HG03095 (cell line): ENCODE results near the gene AOX1.

Experiments
- ATAC-seq: cut with Tn5 transposase; IDR thresholded peaks from one replicate; pipeline ENCODE4 v1.9.1; 2021; ENCODE audit warnings: moderate library complexity; ENCODE audit not compliant: unreplicated experiment

Gene AOX1

GRCh38 chr2:200600549-200601225, 14.9 kb downstream of the AOX1 start:
- ATAC-seq: no peak

GRCh38 chr2:200602584-200602983, 16.8 kb downstream of the AOX1 start:
- ATAC-seq: no peak

GRCh38 chr2:200603972-200604371, 18.2 kb downstream of the AOX1 start:
- no peak for ATAC-seq

GRCh38 chr2:200604571-200605255, 18.9 kb downstream of the AOX1 start:
- no peak for ATAC-seq

- ATAC-seq: no peak
These were observed 22.7 kb downstream of the AOX1 start for GRCh38 chr2:200608341-200609027.

- ATAC-seq: no peak
These were observed 23.3 kb downstream of the AOX1 start for GRCh38 chr2:200609028-200609614.

- peak; percentile 55 for ATAC-seq
These were observed 24.4 kb downstream of the AOX1 start for GRCh38 chr2:200610217-200610616.

GRCh38 chr2:200613692-200614091, 27.9 kb downstream of the AOX1 start:
- ATAC-seq: no peak

GRCh38 chr2:200614249-200614648, 28.4 kb downstream of the AOX1 start:
- ATAC-seq: no peak

GRCh38 chr2:200615247-200615646, 29.4 kb downstream of the AOX1 start:
- ATAC-seq: no peak

- no peak for ATAC-seq
These were observed 30.4 kb downstream of the AOX1 start for GRCh38 chr2:200616193-200616592.

GRCh38 chr2:200616656-200617055, 30.8 kb downstream of the AOX1 start:
- ATAC-seq: no peak

GRCh38 chr2:200617156-200618053, 31.6 kb downstream of the AOX1 start:
- ATAC-seq: no peak

GRCh38 chr2:200618054-200618419, 32.2 kb downstream of the AOX1 start:
- ATAC-seq: no peak

- no peak for ATAC-seq
These were observed 32.8 kb downstream of the AOX1 start for GRCh38 chr2:200618590-200619021.

- ATAC-seq: no peak
These were observed 33.5 kb downstream of the AOX1 start for GRCh38 chr2:200619279-200619678.

GRCh38 chr2:200620606-200621390, 35.0 kb downstream of the AOX1 start:
- ATAC-seq: no peak

GRCh38 chr2:200622106-200622505, 36.3 kb downstream of the AOX1 start:
- ATAC-seq: no peak

- ATAC-seq: no peak
These were observed 38.2 kb downstream of the AOX1 start for GRCh38 chr2:200624026-200624425.

GRCh38 chr2:200624658-200625057, 38.8 kb downstream of the AOX1 start:
- no peak for ATAC-seq
